ENCODE measurements around the gene NPY2R.

Gene NPY2R

GRCh38 chr4:155208258-155209054 is at the start of gene NPY2R:
Gene NPY2R (plus strand): TSS chr4:155208636. CDS start chr4:155213940, 5,304 bp downstream.
- Histone ChIP-seq H3K9ac (no peak within 1 kb of the TSS), H3K27ac (no peak within 1 kb of the TSS), H4K20me1 (no peaks in the 10 kb centered on the region), H3K27me3 (no peaks in the 10 kb centered on the region), H3K4me2 (no peak within 1 kb of the TSS), H3K4me1 (no peaks in the 10 kb centered on the region), H3K9me3 (replicated peaks in 1 of 11) (peaks cover 0 to 16% (median 13%) of the 10 kb centered on the region in 11 experiments; a peak in 16 of 22 replicates), H3K36me3 (no peaks in the 10 kb centered on the region), H3K4me3 (no peak within 1 kb of the TSS)
- TF ChIP-seq Cebpa-rat (IDR thresholded peaks at IDR 0.05) = no peak

GRCh38 chr4:155161357-155161756 is 47.1 kb upstream of the NPY2R start:
- no peaks in the 10 kb centered on the region for H3K27me3 ChIP-seq
- H4K20me1 ChIP-seq = no peaks in the 10 kb centered on the region
- no peak for TF ChIP-seq Cebpa-rat (IDR thresholded peaks at IDR 0.05)
- no peak overlapping the region for H3K4me3 ChIP-seq
- H3K9me3 ChIP-seq (replicated peaks in 1 of 11) = no peaks in the 10 kb centered on the region
- H3K27ac ChIP-seq = no peak overlapping the region
- H3K36me3 ChIP-seq = no peaks in the 10 kb centered on the region
- no peak overlapping the region for H3K9ac ChIP-seq
- no peak overlapping the region for H3K4me2 ChIP-seq
- H3K4me1 ChIP-seq = no peaks in the 10 kb centered on the region

GRCh38 chr4:155164718-155165117 is 43.7 kb upstream of the NPY2R start:
- no peak overlapping the region for H3K4me2 ChIP-seq
- no peak overlapping the region for H3K27ac ChIP-seq
- H3K27me3 ChIP-seq = no peaks in the 10 kb centered on the region
- H3K4me3 ChIP-seq = no peak overlapping the region
- H3K36me3 ChIP-seq = no peaks in the 10 kb centered on the region
- H3K9me3 ChIP-seq (replicated peaks in 1 of 11) = peaks cover 0 to 3% (median 0%) of the 10 kb centered on the region in 11 experiments; a peak in 1 of 22 replicates
- no peaks in the 10 kb centered on the region for H4K20me1 ChIP-seq
- H3K9ac ChIP-seq = no peak overlapping the region
- no peaks in the 10 kb centered on the region for H3K4me1 ChIP-seq
- TF ChIP-seq Cebpa-rat (IDR thresholded peaks at IDR 0.05) = no peak

GRCh38 chr4:155170569-155170968 is 37.9 kb upstream of the NPY2R start:
- H3K4me1 ChIP-seq = no peaks in the 10 kb centered on the region
- H3K27ac ChIP-seq = no peak overlapping the region
- no peaks in the 10 kb centered on the region for H4K20me1 ChIP-seq
- peaks cover 0 to 3% (median 0%) of the 10 kb centered on the region in 11 experiments; a peak in 1 of 22 replicates for H3K9me3 ChIP-seq (replicated peaks in 1 of 11)
- H3K27me3 ChIP-seq = no peaks in the 10 kb centered on the region
- no peak overlapping the region for H3K9ac ChIP-seq
- no peak overlapping the region for H3K4me2 ChIP-seq
- H3K4me3 ChIP-seq = no peak overlapping the region
- TF ChIP-seq Cebpa-rat (IDR thresholded peaks at IDR 0.05) = no peak
- no peaks in the 10 kb centered on the region for H3K36me3 ChIP-seq

GRCh38 chr4:155173371-155173770 is 35.1 kb upstream of the NPY2R start:
- Histone ChIP-seq H4K20me1 (no peaks in the 10 kb centered on the region), H3K36me3 (no peaks in the 10 kb centered on the region), H3K4me3 (no peak overlapping the region), H3K27ac (no peak overlapping the region), H3K4me2 (no peak overlapping the region), H3K9me3 (replicated peaks in 1 of 11) (peaks cover 0 to 3% (median 0%) of the 10 kb centered on the region in 11 experiments; a peak in 1 of 22 replicates), H3K27me3 (no peaks in the 10 kb centered on the region), H3K9ac (no peak overlapping the region), H3K4me1 (no peaks in the 10 kb centered on the region)
- no peak for TF ChIP-seq Cebpa-rat (IDR thresholded peaks at IDR 0.05)

GRCh38 chr4:155174668-155175067 is 33.8 kb upstream of the NPY2R start:
- peaks cover 0 to under 1% (median 0%) of the 10 kb centered on the region in 11 experiments; a peak in 1 of 22 replicates for H3K9me3 ChIP-seq (replicated peaks in 1 of 11)
- no peak for TF ChIP-seq Cebpa-rat (IDR thresholded peaks at IDR 0.05)
- H3K4me1 ChIP-seq = no peaks in the 10 kb centered on the region
- H3K36me3 ChIP-seq = no peaks in the 10 kb centered on the region
- H3K27ac ChIP-seq = no peak overlapping the region
- no peak overlapping the region for H3K4me3 ChIP-seq
- H3K9ac ChIP-seq = no peak overlapping the region
- no peaks in the 10 kb centered on the region for H3K27me3 ChIP-seq
- H4K20me1 ChIP-seq = no peaks in the 10 kb centered on the region
- no peak overlapping the region for H3K4me2 ChIP-seq

- no peaks in the 10 kb centered on the region for H3K36me3 ChIP-seq
- H3K4me3 ChIP-seq = no peak overlapping the region
- no peaks in the 10 kb centered on the region for H3K9me3 ChIP-seq (replicated peaks in 1 of 11)
- H3K4me1 ChIP-seq = no peaks in the 10 kb centered on the region
- no peak overlapping the region for H3K4me2 ChIP-seq
- H3K27ac ChIP-seq = no peak overlapping the region
- no peaks in the 10 kb centered on the region for H4K20me1 ChIP-seq
- no peak overlapping the region for H3K9ac ChIP-seq
- no peaks in the 10 kb centered on the region for H3K27me3 ChIP-seq
- TF ChIP-seq Cebpa-rat (IDR thresholded peaks at IDR 0.05) = no peak
Observed at GRCh38 chr4:155179216-155179615, 29.2 kb upstream of the NPY2R start.

- no peak overlapping the region for H3K4me3 ChIP-seq
- H3K27ac ChIP-seq = no peak overlapping the region
- H3K9ac ChIP-seq = no peak overlapping the region
- no peaks in the 10 kb centered on the region for H4K20me1 ChIP-seq
- no peaks in the 10 kb centered on the region for H3K27me3 ChIP-seq
- TF ChIP-seq Cebpa-rat (IDR thresholded peaks at IDR 0.05) = no peak
- H3K9me3 ChIP-seq (replicated peaks in 1 of 11) = no peaks in the 10 kb centered on the region
- no peaks in the 10 kb centered on the region for H3K36me3 ChIP-seq
- no peaks in the 10 kb centered on the region for H3K4me1 ChIP-seq
- H3K4me2 ChIP-seq = no peak overlapping the region
Observed at GRCh38 chr4:155186972-155187371, 21.5 kb upstream of the NPY2R start.

GRCh38 chr4:155187989-155188388 is 20.4 kb upstream of the NPY2R start:
- no peak overlapping the region for H3K4me3 ChIP-seq
- no peaks in the 10 kb centered on the region for H3K9me3 ChIP-seq (replicated peaks in 1 of 11)
- H3K27ac ChIP-seq = no peak overlapping the region
- H3K36me3 ChIP-seq = no peaks in the 10 kb centered on the region
- H3K9ac ChIP-seq = no peak overlapping the region
- H4K20me1 ChIP-seq = no peaks in the 10 kb centered on the region
- no peaks in the 10 kb centered on the region for H3K4me1 ChIP-seq
- no peaks in the 10 kb centered on the region for H3K27me3 ChIP-seq
- H3K4me2 ChIP-seq = no peak overlapping the region
- no peak for TF ChIP-seq Cebpa-rat (IDR thresholded peaks at IDR 0.05)

- H3K4me1 ChIP-seq = no peaks in the 10 kb centered on the region
- no peak overlapping the region for H3K4me3 ChIP-seq
- H3K27ac ChIP-seq = no peak overlapping the region
- no peak for TF ChIP-seq Cebpa-rat (IDR thresholded peaks at IDR 0.05)
- no peaks in the 10 kb centered on the region for H3K9me3 ChIP-seq (replicated peaks in 1 of 11)
- H3K4me2 ChIP-seq = no peak overlapping the region
- H3K9ac ChIP-seq = no peak overlapping the region
- no peaks in the 10 kb centered on the region for H3K27me3 ChIP-seq
- no peaks in the 10 kb centered on the region for H4K20me1 ChIP-seq
- no peaks in the 10 kb centered on the region for H3K36me3 ChIP-seq
Observed at GRCh38 chr4:155190099-155190498, 18.3 kb upstream of the NPY2R start.
